HepG2 (cell line): ENCODE data around the gene WWTR1. TPM values are rescaled to one million over a fixed set of nuclear protein-coding genes. Genes with fewer than 3 reads are reported as not detected.

Experiments
- ATAC-seq: fragments of 200-7000 bp; cut with Tn5 transposase; 3 replicates; pipeline ENCODE4 v1.9.1; 2020; ENCODE audit warnings: mild to moderate bottlenecking, moderate library complexity
- BruUV-seq: library from RNA; stranded (reverse); fragments of 400-500 nt; replicated peaks from 2 replicates; lab custom pipeline; 2021; lab: Mats Ljungman, UMichigan
- CTCF ChIA-PET: fragments of 300-600 bp; formaldehyde crosslinking; extraction: SDS; loops from one replicate; lab custom pipeline; 2021; ENCODE audit warnings: low total read pairs, inconsistent platforms, low intra/inter-chr PET ratio; lab: Yijun Ruan, JAX
- POLR2A ChIA-PET: fragments of 350-600 bp; sonication (Branson Sonifier 250); formaldehyde crosslinking; loops from one replicate; lab custom pipeline; 2020; ENCODE audit warnings: antibody characterized with exemption, inconsistent platforms; lab: Yijun Ruan, JAX
- DNase-seq: peaks from one replicate; pipeline ENCODE4 v3.0.0-alpha.2; 2015; ENCODE audit warnings: low spot score
- FAIRE-seq: peaks from 3 replicates; lab custom pipeline; 2011; peaks lifted over from hg19 to GRCh38; lab: Jason Lieb, UNC
- H2AFZ ChIP-seq: one replicate; pipeline ENCODE4 v1.6.1; 2011; ENCODE audit warnings: low read length, inconsistent platforms
- H3K27ac ChIP-seq: fragments of 300-600 bp; 3 replicates; pipeline ENCODE4 v1.8.0; 2011; ENCODE audit warnings: mixed run types, mild to moderate bottlenecking, mixed read lengths, low read length, inconsistent platforms; ENCODE audit not compliant: insufficient read depth; ENCODE audit errors: extremely low read length
- H3K27me3 ChIP-seq, 2 experiments: fragments of 200-600 bp in 1 of 2; 2 replicates in 1 of 2; 3 replicates in 1 of 2; pipeline versions ENCODE4 v1.6.0 to v1.8.0; 2011; ENCODE audit warnings: low read length in 2 of 2, mild to moderate bottlenecking in 2 of 2, moderate library complexity in 2 of 2, inconsistent platforms in 1 of 2; ENCODE audit not compliant: insufficient read depth in 2 of 2, control insufficient read depth in 1 of 2
- H3K36me3 ChIP-seq, 2 experiments: fragments of 200-600 bp in 1 of 2; replicated peaks in 1 of 2; 2 replicates in 1 of 2; 3 replicates in 1 of 2; pipeline versions ENCODE4 v1.5.1 to v1.8.0; 2011; ENCODE audit warnings: low read length in 2 of 2, inconsistent platforms in 1 of 2; ENCODE audit not compliant: insufficient read depth in 2 of 2, control insufficient read depth in 1 of 2
- H3K4me1 ChIP-seq: 2 replicates; pipeline ENCODE4 v1.5.1; 2012; ENCODE audit warnings: low read length, inconsistent platforms; ENCODE audit not compliant: insufficient read depth
- H3K4me2 ChIP-seq: 2 replicates; pipeline ENCODE4 v1.6.0; 2011; ENCODE audit warnings: low read depth, low read length, inconsistent platforms
- H3K4me3 ChIP-seq, 3 experiments: fragments of 200-600 bp in 1 of 3; sonication (generic), shearing (Covaris generic) in 1 of 3; replicated peaks in 1 of 3; 2 replicates each; pipeline ENCODE4 v1.5.1; 2011 to 2016; ENCODE audit warnings: low read length in 3 of 3, inconsistent platforms in 2 of 3, low read depth in 2 of 3, mild to moderate bottlenecking in 2 of 3, control low read depth in 1 of 3, mixed read lengths in 1 of 3; ENCODE audit not compliant: insufficient read depth in 1 of 3
- H3K79me2 ChIP-seq: one replicate; pipeline ENCODE4 v1.6.1; 2011; ENCODE audit warnings: low read length, inconsistent platforms; ENCODE audit not compliant: insufficient read depth
- H3K9ac ChIP-seq: 2 replicates; pipeline ENCODE4 v1.6.0; 2011; ENCODE audit warnings: mild to moderate bottlenecking, low read depth, low read length, inconsistent platforms; ENCODE audit not compliant: insufficient read depth
- H3K9me3 ChIP-seq: 2 replicates; pipeline ENCODE4 v1.5.1; 2012; ENCODE audit warnings: mild to moderate bottlenecking, low read length
- H4K20me1 ChIP-seq: 2 replicates; pipeline ENCODE4 v1.6.0; 2011; ENCODE audit warnings: inconsistent platforms, mild to moderate bottlenecking, low read length, moderate library complexity; ENCODE audit not compliant: insufficient read depth
- CENPT ChIP-seq: sonication (generic); formaldehyde crosslinking; IDR thresholded peaks from 2 replicates; pipeline ENCODE4 v1.8.0; 2022; ENCODE audit warnings: low read depth, mild to moderate bottlenecking, moderate library complexity, missing genetic modification reagents
- CREM ChIP-seq, 2 experiments: sonication (generic) in 1 of 2; formaldehyde crosslinking in 1 of 2; IDR thresholded peaks; 2 replicates each; pipeline versions ENCODE4 v1.4.0 to v1.6.1; 2016 to 2020; ENCODE audit warnings: antibody characterized with exemption in 1 of 2, mild to moderate bottlenecking in 1 of 2, missing genetic modification reagents in 1 of 2
- HIVEP1 ChIP-seq: sonication (generic); formaldehyde crosslinking; IDR thresholded peaks from 2 replicates; pipeline ENCODE4 v1.4.0; 2020; ENCODE audit warnings: mild to moderate bottlenecking, missing genetic modification reagents
- HOXA3 ChIP-seq: sonication (generic); formaldehyde crosslinking; IDR thresholded peaks from 2 replicates; pipeline ENCODE4 v1.5.0; 2020; ENCODE audit warnings: missing genetic modification reagents
- KLF6 ChIP-seq: IDR thresholded peaks from 2 replicates; pipeline ENCODE4 v1.8.0; 2016; ENCODE audit warnings: missing biosample characterization, missing genetic modification reagents
- MTF1 ChIP-seq: sonication (generic); formaldehyde crosslinking; IDR thresholded peaks from 2 replicates; pipeline ENCODE4 v1.5.0; 2020; ENCODE audit warnings: missing genetic modification reagents
- PHF21A ChIP-seq: sonication (generic); formaldehyde crosslinking; IDR thresholded peaks from 2 replicates; pipeline ENCODE4 v1.5.0; 2020; ENCODE audit warnings: mild to moderate bottlenecking, missing genetic modification reagents
- PPARG ChIP-seq: conservative IDR thresholded peaks from 2 replicates; pipeline ENCODE4 v1.6.1; 2016; ENCODE audit warnings: missing biosample characterization, missing genetic modification reagents
- SALL1 ChIP-seq: sonication (generic); formaldehyde crosslinking; IDR thresholded peaks from 2 replicates; pipeline ENCODE4 v1.8.0; 2022; ENCODE audit warnings: mild to moderate bottlenecking, missing genetic modification reagents
- SAP130 ChIP-seq: IDR thresholded peaks from 2 replicates; pipeline ENCODE4 v1.6.1; 2016; ENCODE audit warnings: low read depth
- SRF ChIP-seq: IDR thresholded peaks from 2 replicates; pipeline ENCODE4 v1.6.1; 2011; ENCODE audit warnings: mild to moderate bottlenecking, low read depth, low read length, moderate library complexity
- TAF1 ChIP-seq: sonication (generic); formaldehyde crosslinking; IDR thresholded peaks from 2 replicates; pipeline ENCODE4 v1.4.0; 2020; ENCODE audit warnings: missing genetic modification reagents
- TAF15 ChIP-seq: fragments of 200-400 bp; formaldehyde crosslinking; IDR thresholded peaks from one replicate; pipeline ENCODE4 v1.6.1; 2018; ENCODE audit warnings: mild to moderate bottlenecking, low read depth, low read length; ENCODE audit not compliant: poor library complexity, severe bottlenecking
- U2AF1 ChIP-seq: fragments of 200-400 bp; formaldehyde crosslinking; optimal IDR thresholded peaks from 2 replicates; pipeline ENCODE3; 2017; ENCODE audit warnings: mild to moderate bottlenecking, low read depth, low read length
- ZNF124 ChIP-seq: sonication (generic); formaldehyde crosslinking; IDR thresholded peaks from 2 replicates; pipeline ENCODE4 v1.4.0; 2020; ENCODE audit warnings: missing genetic modification reagents
- ZNF431 ChIP-seq: sonication (generic); formaldehyde crosslinking; IDR thresholded peaks from 2 replicates; pipeline ENCODE4 v1.9.0; 2022; ENCODE audit warnings: missing genetic modification reagents, low read depth, mild to moderate bottlenecking, borderline replicate concordance
- ZNF83 ChIP-seq: sonication (generic); formaldehyde crosslinking; IDR thresholded peaks from 2 replicates; pipeline ENCODE4 v1.4.0; 2020; ENCODE audit warnings: missing genetic modification reagents, mild to moderate bottlenecking, borderline replicate concordance
- ZNF891 ChIP-seq: sonication (generic); formaldehyde crosslinking; IDR thresholded peaks from 2 replicates; pipeline ENCODE4 v1.5.0; 2020; ENCODE audit warnings: mild to moderate bottlenecking, missing genetic modification reagents
- ZSCAN30 ChIP-seq: sonication (generic); formaldehyde crosslinking; IDR thresholded peaks from 2 replicates; pipeline ENCODE4 v1.5.0; 2020; ENCODE audit warnings: mild to moderate bottlenecking, missing genetic modification reagents
- WGBS: methylation state at CpG from one replicate; pipeline ENCODE4 v1.1.6; 2017; ENCODE audit warnings: low lambda C conversion rate; 5-methylcytosine and 5-hydroxymethylcytosine counted together
- in situ Hi-C: cut with HindIII; loops from 2 replicates; pipeline ENCODE4 v1.10.0; 2017; ENCODE audit warnings: low pct_unique_long_range_greater_than_20kb; ENCODE audit not compliant: extremely low pct_ligation_motif_present
- intact Hi-C: fragments of 100-400 bp; cut with micrococcal nuclease; formaldehyde crosslinking; loops from one replicate; pipeline ENCODE4 v1.10.0; 2022; ENCODE audit not compliant: unreplicated experiment
- polyA plus RNA-seq, 8 experiments: library from polyadenylated mRNA; depleted of rRNA in 3 of 8; stranded (reverse) in 7 of 8; unstranded in 1 of 8; fragments of >200 nt; fragmentation: Illumina TruSeq in 4 of 8; extraction: Trizol in 4 of 8; gene quantifications; 2 replicates each; pipeline versions ENCODE4 v1.2.1 to v1.2.3, GENCODE V29; 2011 to 2016; ENCODE audit warnings: low read depth in 4 of 8, missing spikeins in 1 of 8, mixed read lengths in 1 of 8; ENCODE audit not compliant: insufficient read depth in 1 of 8
- total RNA-seq, 5 experiments: library from RNA; depleted of rRNA; stranded (reverse); fragments of >200 nt; fragmentation: Illumina TruSeq; extraction: Trizol; gene quantifications; 2 replicates each; pipeline ENCODE4 v1.2.3, GENCODE V29; 2016; ENCODE audit warnings: low read depth in 1 of 5
- TF ChIP-seq, protein P1 (sequence below): sonication (generic); formaldehyde crosslinking; IDR thresholded peaks from 2 replicates; pipeline ENCODE4 v1.8.1; 2023; ENCODE audit warnings: missing genetic modification reagents, mild to moderate bottlenecking, borderline replicate concordance
- TF ChIP-seq, protein P2 (sequence below): sonication (generic); formaldehyde crosslinking; IDR thresholded peaks from 2 replicates; pipeline ENCODE4 v1.5.0; 2020; ENCODE audit warnings: mild to moderate bottlenecking, missing genetic modification reagents
- TF ChIP-seq, protein P3 (sequence below), 2 experiments: sonication (generic) in 1 of 2; formaldehyde crosslinking in 1 of 2; IDR thresholded peaks; 2 replicates each; pipeline versions ENCODE4 v1.4.0 to v1.6.1; 2018 to 2020; ENCODE audit warnings: missing genetic modification reagents in 2 of 2, borderline replicate concordance in 1 of 2, low read depth in 1 of 2, mild to moderate bottlenecking in 1 of 2, missing biosample characterization in 1 of 2

WWTR1 gene
- total and polyA plus RNA-seq, 2 of the 13 experiments (the other 11 are each of a cell fraction or from before 2014, with no cell fraction given): 19.7 to 139 TPM

DNA sequence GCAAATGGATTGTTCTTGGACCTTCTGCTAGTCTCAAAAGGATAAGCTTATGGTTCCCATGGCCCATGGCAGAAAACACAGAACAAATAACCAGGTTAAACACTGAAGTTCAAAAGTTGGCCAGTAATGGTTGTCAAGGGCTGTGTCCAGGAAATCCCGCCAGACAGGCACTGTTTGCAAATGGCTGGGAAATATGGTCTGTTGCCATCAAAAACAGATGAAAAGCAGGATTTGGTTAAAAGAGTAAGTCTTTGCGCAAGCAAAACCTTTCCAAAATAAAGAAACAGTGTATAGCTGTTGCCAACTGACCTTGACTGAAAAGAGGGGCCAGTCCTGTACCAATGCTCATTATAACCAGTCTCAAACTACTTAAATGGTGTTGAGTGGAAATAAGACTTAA lies 58.6 kb downstream of the WWTR1 start:
- Histone ChIP-seq H3K4me2 (no peak overlapping the region), H3K27ac (peak overlapping the region; percentile 46), H3K79me2 (peaks cover 95% of the 10 kb centered on the region), H4K20me1 (peaks cover 10% of the 10 kb centered on the region), H3K4me1 (peaks cover 77% of the 10 kb centered on the region), H3K4me3 (no peak overlapping the region), H2AFZ (no peak overlapping the region), H3K9me3 (no peaks in the 10 kb centered on the region), H3K9ac (no peak overlapping the region), H3K36me3 (peaks cover 3 to 21% of the 10 kb centered on the region in 2 experiments; a peak in 4 of 5 replicates), H3K27me3 (no peaks in the 10 kb centered on the region)
- CTCF ChIA-PET: no interaction called here
- FAIRE-seq (peak; percentile 76), DNase-seq (peak; percentile 87), ATAC-seq (peak; percentile 86)
- intact Hi-C loops (no loop called here), in situ Hi-C loops (no loop called here)
- WGBS: 71% methylated on average over 2 of the region's 2 CpGs
- no TSS peak for BruUV-seq
- POLR2A ChIA-PET: interaction anchor here (2.3 to 3.0 kb wide), 2 partner anchors 10 to 59 kb away, joined by 8 to 19 read pairs; partner anchors contain the start of gene WWTR1
- TF ChIP-seq MTF1 (CRISPR knock-in tag): no peak
- TF ChIP-seq ZNF124 (CRISPR knock-in tag): no peak
- TF ChIP-seq CENPT (CRISPR knock-in tag): no peak
- TF ChIP-seq, protein P1, sequence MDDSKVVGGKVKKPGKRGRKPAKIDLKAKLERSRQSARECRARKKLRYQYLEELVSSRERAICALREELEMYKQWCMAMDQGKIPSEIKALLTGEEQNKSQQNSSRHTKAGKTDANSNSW: no peak
- TF ChIP-seq PHF21A (CRISPR knock-in tag): peak; percentile 58; the same call in 1 of the 2 replicates
- TF ChIP-seq HIVEP1: no peak
- peak; percentile 55; the same call in 1 of the 2 replicates for TF ChIP-seq CREM (IDR thresholded peaks at IDR 0.05)
- no peak for TF ChIP-seq CREM (CRISPR knock-in tag; IDR thresholded peaks at IDR 0.05)
- no peak for TF ChIP-seq KLF6 (CRISPR knock-in tag)
- peak; percentile 38; the same call in 1 of the 2 replicates for TF ChIP-seq SALL1
- no peak for TF ChIP-seq SAP130 (CRISPR knock-in tag)
- TF ChIP-seq TAF1 (CRISPR knock-in tag): no peak
- TF ChIP-seq, protein P2, sequence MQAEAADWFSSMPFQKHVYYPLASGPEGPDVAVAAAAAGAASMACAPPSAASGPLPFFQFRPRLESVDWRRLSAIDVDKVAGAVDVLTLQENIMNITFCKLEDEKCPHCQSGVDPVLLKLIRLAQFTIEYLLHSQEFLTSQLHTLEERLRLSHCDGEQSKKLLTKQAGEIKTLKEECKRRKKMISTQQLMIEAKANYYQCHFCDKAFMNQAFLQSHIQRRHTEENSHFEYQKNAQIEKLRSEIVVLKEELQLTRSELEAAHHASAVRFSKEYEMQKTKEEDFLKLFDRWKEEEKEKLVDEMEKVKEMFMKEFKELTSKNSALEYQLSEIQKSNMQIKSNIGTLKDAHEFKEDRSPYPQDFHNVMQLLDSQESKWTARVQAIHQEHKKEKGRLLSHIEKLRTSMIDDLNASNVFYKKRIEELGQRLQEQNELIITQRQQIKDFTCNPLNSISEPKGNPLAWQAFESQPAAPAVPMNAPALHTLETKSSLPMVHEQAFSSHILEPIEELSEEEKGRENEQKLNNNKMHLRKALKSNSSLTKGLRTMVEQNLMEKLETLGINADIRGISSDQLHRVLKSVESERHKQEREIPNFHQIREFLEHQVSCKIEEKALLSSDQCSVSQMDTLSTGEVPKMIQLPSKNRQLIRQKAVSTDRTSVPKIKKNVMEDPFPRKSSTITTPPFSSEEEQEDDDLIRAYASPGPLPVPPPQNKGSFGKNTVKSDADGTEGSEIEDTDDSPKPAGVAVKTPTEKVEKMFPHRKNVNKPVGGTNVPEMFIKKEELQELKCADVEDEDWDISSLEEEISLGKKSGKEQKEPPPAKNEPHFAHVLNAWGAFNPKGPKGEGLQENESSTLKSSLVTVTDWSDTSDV: no peak
- TF ChIP-seq, protein P3, sequence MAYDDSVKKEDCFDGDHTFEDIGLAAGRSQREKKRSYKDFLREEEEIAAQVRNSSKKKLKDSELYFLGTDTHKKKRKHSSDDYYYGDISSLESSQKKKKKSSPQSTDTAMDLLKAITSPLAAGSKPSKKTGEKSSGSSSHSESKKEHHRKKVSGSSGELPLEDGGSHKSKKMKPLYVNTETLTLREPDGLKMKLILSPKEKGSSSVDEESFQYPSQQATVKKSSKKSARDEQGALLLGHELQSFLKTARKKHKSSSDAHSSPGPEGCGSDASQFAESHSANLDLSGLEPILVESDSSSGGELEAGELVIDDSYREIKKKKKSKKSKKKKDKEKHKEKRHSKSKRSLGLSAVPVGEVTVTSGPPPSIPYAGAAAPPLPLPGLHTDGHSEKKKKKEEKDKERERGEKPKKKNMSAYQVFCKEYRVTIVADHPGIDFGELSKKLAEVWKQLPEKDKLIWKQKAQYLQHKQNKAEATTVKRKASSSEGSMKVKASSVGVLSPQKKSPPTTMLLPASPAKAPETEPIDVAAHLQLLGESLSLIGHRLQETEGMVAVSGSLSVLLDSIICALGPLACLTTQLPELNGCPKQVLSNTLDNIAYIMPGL (CRISPR knock-in tag; IDR thresholded peaks at IDR 0.05; ENCODE audit: borderline replicate concordance in 1 of 2, low read depth in 1 of 2): no peak
- TF ChIP-seq U2AF1: no peak
- no peak for TF ChIP-seq TAF15
- TF ChIP-seq ZNF891 (CRISPR knock-in tag): no peak
- no peak for TF ChIP-seq ZNF431 (CRISPR knock-in tag)
- TF ChIP-seq HOXA3 (CRISPR knock-in tag): peak; percentile 73
- no peak for TF ChIP-seq SRF
- no peak for TF ChIP-seq ZSCAN30 (CRISPR knock-in tag)
- no peak for TF ChIP-seq ZNF83 (CRISPR knock-in tag)
- peak; percentile 33; the same call in 1 of the 2 replicates for TF ChIP-seq PPARG
